GM23248 (cell line): ENCODE data around the gene SLC24A5.

Experiments
- EZH2 ChIP-seq: fragments of 200-600 bp; sonication (generic); IDR thresholded peaks from 2 replicates; pipeline ENCODE4 v1.6.1; 2018; ENCODE audit warnings: antibody characterized with exemption, mild to moderate bottlenecking; ENCODE audit not compliant: insufficient read depth, poor library complexity, severe bottlenecking
- EZH2phosphoT487 ChIP-seq: fragments of 200-600 bp; sonication (generic); IDR thresholded peaks from 2 replicates; pipeline ENCODE4 v1.6.1; 2018; ENCODE audit warnings: antibody characterized with exemption, moderate library complexity, mild to moderate bottlenecking, low read depth; ENCODE audit not compliant: insufficient read depth

DNA sequence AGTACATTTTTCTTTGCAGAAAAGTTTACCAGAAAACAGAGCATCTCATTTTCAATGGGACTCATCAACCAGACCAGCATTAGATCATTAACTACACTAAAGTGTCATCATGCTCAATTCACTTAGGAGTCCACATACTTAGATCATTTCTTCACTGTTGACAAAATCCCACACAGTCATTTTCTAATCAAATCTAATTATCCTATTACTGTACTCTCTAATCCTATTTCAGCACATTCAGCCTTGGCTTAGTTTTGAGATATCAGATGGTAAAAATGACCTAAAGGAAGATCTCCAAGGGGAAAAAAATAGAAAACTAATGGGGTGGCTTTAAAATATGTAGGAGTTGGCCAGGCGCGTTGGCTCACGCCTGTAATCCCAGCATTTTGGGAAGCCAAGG, 65.5 kb downstream of the SLC24A5 start:
- TF ChIP-seq EZH2 (no peak), EZH2phosphoT487 (no peak)
